Right ventricle myocardium inferior (tissue), 1 donor: ENCODE data around the gene MGAT4D. TPM values are rescaled to one million over a fixed set of nuclear protein-coding genes. Genes with fewer than 3 reads are reported as not detected.
"Not testable (repeated sequence)": the region's sequence is repeated elsewhere in the genome, so short reads cannot be mapped to it uniquely, and the experiment has no call there.

Source experiments
- ATAC-seq: fragments of 200-7000 bp; cut with Tn5 transposase; one replicate; pipeline ENCODE4 v1.9.1; 2020; ENCODE audit warnings: mild to moderate bottlenecking, moderate library complexity
- DNase-seq: peaks from one replicate; pipeline ENCODE4 v3.0.0; 2021; ENCODE audit errors: missing footprints
- intact Hi-C: fragments of 100-400 bp; cut with DNase I; formaldehyde crosslinking; loops from one replicate; pipeline ENCODE4 v1.11.0; 2022
- long read RNA-seq: library from polyadenylated mRNA; unstranded; transcript quantifications from one replicate; pipeline ENCODE4 v2.0.0, GENCODE V29; 2021
- total RNA-seq: library from RNA; stranded (reverse); fragmentation: NEBNext Ultra II Directional; extraction: Animal tissue kit (Norgen Biotek cat#: 25700); gene quantifications from one replicate; pipeline ENCODE4 v1.2.1, GENCODE V29; 2021
- donor health status: DM: no; HTN: yes; CAD: no; lungs with severe emphysema.

MGAT4D gene
- total RNA-seq, result not detected
- long read RNA-seq, result 0 reads

DNA sequence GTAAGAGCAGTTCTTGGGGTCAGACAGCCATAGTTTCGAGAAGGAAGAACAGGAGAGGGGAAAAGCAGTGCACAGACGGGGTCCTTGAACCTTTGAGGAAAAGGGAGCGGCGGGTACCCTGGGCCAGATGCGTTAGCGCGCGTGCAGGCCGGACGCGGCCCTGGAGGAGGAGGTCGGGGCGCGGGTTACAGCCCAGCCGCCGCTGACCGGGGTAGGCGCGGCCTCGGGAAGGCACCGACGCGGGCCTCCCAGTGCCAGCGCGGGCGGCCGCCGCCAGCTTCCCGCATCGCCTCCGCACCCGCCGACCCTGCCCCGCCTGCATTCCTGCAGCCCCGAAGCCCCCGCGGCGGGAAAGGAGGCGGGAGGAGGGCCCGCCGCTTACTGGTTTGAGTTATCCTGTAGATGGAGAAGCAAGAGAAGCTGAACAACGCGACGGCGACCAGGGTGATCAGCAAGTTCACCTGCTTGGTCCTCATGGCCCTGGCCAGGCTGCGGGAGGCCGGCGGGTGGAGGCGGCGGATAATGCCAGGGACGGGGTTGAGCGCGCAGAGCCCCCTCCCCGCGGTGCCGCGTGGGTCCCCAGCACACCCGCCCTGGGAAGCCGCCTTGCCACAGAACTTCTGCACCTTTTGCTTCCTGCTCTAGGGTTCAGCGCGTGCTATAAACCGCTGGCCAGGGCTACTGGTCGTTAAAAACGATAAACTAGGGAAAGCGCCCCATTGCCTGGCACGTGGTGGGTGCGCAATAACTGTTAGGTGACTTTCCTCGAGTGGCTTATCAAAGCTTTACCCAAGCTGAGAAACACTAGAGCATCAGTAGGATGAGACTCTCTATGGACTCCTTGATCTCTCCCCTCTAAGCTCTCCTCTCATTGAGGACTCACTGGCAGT lies at the start of gene MGAT4D:
TSS of gene MGAT4D (minus strand) at position 547 of the 890 bp plus-strand sequence. CDS start at position 476, 71 bp downstream.
- ATAC-seq (no peak), DNase-seq (peak; percentile 59)
- intact Hi-C loops, result no loop called here

GRCh38 chr4:140533951-140534480 lies 35.9 kb upstream of the MGAT4D start:
- no peak for ATAC-seq
- intact Hi-C loops, result no loop called here
- no peak for DNase-seq

- ATAC-seq (peak; percentile 72), DNase-seq (no peak)
- intact Hi-C loops, result loop anchor here (5.0 kb wide), 1 partner anchor 73 kb away; no protein-coding TSS in a partner anchor
Observed at GRCh38 chr4:140529434-140529833, 31.3 kb upstream of the MGAT4D start.

DNA sequence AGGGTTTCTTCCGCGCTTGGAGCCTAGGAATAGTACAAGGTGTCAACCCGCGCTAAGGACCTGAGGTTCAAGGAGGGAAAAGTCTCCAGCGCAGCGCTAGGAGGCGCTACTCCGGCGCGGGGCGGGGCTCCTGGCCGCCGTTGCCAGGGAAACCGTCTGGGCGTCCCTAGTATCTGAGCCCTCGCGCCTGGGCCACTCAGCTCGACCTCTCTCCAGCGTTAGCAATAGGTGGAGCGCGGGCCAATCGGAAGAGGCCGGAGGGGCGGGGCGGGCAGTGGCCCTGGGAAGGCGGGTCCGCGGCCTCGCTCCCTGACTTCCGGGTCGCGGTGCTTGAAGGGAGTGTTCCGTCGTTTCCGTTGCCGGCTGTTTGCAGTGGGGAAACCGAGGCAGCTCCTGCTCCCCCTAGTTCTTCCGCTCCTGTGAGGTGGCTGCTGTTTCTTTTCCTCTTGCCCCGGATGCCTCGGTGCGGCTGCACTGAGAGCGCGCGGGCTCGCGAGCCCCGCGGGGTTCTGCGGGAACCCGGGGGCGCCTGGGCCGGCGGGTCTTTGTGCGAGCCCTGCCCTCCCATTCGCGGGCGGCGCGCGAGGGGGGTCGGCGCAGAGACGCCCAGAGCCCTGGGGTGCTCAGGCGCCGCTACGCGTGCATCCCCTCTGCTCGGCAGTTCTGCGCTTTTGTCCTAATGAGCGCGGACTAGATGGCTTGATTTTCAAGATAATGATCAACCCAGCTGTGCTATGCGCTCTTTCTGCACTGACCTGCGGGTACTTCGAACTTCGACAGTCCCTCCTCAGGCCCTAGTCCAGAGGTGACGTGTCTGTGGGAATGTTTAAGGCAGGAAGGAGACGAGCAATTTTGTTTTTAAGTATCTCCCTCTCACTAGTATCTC lies 26.0 kb upstream of the MGAT4D start, which contains the start of gene ELMOD2:
TSS of gene ELMOD2 (plus strand) at position 312 of the 886 bp plus-strand sequence. CDS start 1,261 bp downstream, outside the sequence.
- ATAC-seq (peak; percentile 100), DNase-seq (peak; percentile 100)
- intact Hi-C loops, result loop anchor here (2.0 to 5.0 kb wide), 3 partner anchors 97 to 333 kb away; partner anchors contain the start of genes CLGN and SCOC

GRCh38 chr4:140523370-140523856 lies 25.3 kb upstream of the MGAT4D start:
- intact Hi-C loops, result loop anchor here (5.0 kb wide), 2 partner anchors 96 to 334 kb away; partner anchors contain the start of gene CLGN
- DNase-seq, result no peak
- ATAC-seq, result no peak

DNA sequence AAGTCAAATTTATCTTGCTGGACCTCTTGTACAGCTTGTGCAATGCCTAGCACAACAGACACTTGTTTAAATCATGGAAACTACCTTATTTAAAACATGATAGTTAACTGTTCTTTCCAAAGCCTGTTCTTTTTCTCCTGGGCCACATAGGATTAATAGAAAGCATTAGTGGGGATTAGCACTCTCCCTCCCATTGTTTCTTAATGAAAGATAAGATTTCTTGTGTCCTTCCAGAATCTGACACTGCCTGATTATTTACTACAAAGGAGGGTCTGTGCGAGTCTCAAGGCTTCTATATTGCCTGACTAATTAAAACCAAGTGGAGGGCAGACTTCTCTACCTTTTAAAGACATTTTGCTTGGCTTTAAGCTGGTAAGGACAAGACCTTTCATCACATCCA lies 17.3 kb upstream of the MGAT4D start:
- DNase-seq (no peak), ATAC-seq (no peak)
- intact Hi-C loops, result no loop called here

- DNase-seq, ATAC-seq, intact Hi-C loops: not testable (repeated sequence)
Observed at GRCh38 chr4:140513765-140514164, 15.7 kb upstream of the MGAT4D start.

DNA sequence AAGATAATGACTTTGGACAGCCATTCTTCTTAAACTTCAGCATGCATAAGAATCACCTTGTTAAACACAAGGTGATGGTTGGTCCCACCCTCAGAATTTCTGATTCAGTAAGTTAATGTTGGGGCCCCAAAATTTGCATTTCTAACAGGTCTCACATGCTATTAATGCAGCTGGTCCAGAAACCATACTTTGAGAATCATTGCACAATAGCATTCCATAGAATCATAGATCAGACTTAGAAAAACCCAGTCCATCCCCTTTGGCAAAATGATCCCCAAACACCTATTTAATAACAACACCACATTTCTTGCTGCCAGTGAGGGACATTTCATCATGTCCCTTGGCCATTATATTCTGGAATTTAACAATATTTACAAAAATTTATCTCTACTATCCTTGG lies 6.2 kb upstream of the MGAT4D start:
- intact Hi-C loops, result no loop called here
- ATAC-seq (no peak), DNase-seq (no peak)

- DNase-seq (no peak), ATAC-seq (no peak)
- intact Hi-C loops, result no loop called here
Observed at GRCh38 chr4:140499391-140499790, 1.3 kb upstream of the MGAT4D start.

GRCh38 chr4:140497405-140497746 lies 717 bp downstream of the MGAT4D start:
- ATAC-seq, result no peak
- intact Hi-C loops, result no loop called here
- no peak for DNase-seq

- no peak for DNase-seq
- ATAC-seq, result no peak
- intact Hi-C loops, result no loop called here
Observed at GRCh38 chr4:140485939-140486338, 12.2 kb downstream of the MGAT4D start.

GRCh38 chr4:140483445-140483844 lies 14.6 kb downstream of the MGAT4D start:
- ATAC-seq, result no peak
- intact Hi-C loops, result no loop called here
- DNase-seq, result no peak

DNA sequence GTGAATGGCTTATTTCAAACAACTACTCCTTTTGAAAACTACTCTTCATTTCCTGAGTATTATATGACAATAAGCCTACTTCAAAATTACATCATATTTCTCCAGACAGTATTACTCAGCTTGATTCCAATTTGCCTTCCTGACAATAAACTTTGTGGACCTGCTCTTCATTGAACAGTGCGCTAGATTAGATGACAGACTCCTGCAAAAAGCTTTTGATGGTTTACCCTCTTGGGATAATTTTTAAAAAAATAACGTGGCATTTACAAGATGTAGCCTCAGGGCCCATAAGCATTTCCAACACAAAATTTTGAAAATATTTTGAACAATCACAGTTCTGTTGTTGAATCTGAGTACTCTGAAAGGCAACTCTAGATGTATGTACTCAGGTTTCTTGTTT lies 25.9 kb downstream of the MGAT4D start:
- intact Hi-C loops, result no loop called here
- no peak for DNase-seq

GRCh38 chr4:140469791-140470733 lies 28.0 kb downstream of the MGAT4D start:
- intact Hi-C loops, result no loop called here
- ATAC-seq, result no peak
- no peak for DNase-seq

More for the DNA sequence above, 25.9 kb downstream of the MGAT4D start:
- ATAC-seq, result no peak

DNA sequence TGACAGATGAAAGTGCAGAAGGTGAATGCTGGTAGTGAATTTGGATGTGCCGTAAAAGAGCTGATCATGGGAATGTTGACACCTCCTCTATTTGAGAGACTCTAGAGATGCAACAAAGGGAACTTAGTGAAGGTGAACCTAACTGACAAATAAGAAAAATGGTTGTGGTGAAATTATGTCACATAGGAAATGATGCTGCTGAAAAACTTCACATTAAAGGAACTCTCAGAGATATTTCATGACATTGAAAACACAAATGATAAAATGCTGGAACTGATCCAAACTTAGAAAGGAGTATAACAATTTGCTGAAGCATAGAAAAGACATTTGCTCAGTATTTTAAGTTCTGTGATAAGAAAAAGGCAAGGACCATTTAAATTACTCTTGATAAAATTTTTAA lies 31.9 kb downstream of the MGAT4D start:
- ATAC-seq, result no peak
- no peak for DNase-seq
- intact Hi-C loops, result no loop called here

DNA sequence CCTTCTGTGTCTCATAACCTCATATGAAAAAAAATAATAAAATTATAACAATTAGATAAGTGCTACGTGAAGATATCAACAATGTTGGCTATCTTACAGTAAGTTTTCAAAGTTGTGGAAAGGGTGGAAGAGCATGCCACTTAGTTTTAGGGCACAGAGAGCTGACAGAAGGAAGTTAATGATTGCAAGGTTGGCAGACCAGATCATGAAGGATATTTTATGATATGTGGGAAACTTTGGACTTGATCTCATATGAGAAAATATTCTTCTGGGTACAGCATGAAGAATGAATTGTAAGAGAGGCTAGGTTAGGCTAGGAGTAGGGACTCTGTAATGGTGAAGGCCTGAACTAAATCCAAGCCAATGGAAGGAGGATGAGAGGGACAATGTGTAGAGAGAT lies 34.5 kb downstream of the MGAT4D start:
- intact Hi-C loops, result no loop called here
- DNase-seq (no peak), ATAC-seq (no peak)

GRCh38 chr4:140463182-140463581 lies 34.9 kb downstream of the MGAT4D start:
- DNase-seq (no peak), ATAC-seq (no peak)

GRCh38 chr4:140450352-140450751 lies 47.7 kb downstream of the MGAT4D start:
- ATAC-seq, result no peak
- intact Hi-C loops, result no loop called here
- no peak for DNase-seq

More at GRCh38 chr4:140463182-140463581, 34.9 kb downstream of the MGAT4D start:
- intact Hi-C loops, result no loop called here
